ENCODE data around the gene WDFY4.

Gene WDFY4

DNA sequence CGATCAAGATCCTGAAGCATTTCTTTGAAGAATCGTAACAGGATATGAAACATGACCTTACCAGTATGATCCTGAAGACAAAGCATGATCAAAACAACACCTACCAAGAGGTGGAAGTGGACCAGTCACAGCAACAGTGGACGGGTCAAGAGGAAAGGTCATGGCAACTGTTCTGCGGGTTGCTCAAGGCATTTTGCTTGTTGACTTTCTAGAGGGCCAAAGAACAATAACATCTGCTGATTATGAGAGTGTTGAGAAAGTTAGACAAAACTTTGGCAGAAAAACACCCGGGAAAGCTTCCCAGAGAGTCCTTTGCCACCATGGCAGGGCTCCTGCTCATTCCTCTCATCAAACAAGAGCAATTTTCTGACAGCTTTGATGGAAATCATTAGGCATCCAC, 320.6 kb downstream of the WDFY4 start:
- in situ Hi-C loops (cut with MboI; ENCODE audit: low sequenced_read_pairs) = no loop called here

DNA sequence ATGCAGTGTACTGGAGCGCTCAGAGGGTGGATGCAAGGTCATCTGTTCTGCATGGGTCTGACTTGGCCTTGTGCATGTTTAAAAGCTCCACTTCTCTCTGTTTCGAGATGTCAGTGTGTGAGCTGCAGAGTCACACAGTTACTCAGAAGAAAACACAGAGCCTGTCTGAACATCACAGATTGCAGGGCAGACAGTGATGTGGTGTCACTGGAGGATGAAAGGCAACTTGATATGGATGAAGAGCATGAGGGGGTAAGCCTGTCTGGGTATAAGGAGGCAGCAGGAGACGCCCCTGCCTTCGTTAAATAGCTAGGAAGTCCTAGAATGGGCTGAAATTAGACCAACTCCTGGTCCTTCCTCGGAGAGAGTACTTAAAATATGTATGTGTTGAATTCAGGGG, 322.5 kb downstream of the WDFY4 start:
- in situ Hi-C loops (cut with MboI; ENCODE audit: low sequenced_read_pairs) = no loop called here

DNA sequence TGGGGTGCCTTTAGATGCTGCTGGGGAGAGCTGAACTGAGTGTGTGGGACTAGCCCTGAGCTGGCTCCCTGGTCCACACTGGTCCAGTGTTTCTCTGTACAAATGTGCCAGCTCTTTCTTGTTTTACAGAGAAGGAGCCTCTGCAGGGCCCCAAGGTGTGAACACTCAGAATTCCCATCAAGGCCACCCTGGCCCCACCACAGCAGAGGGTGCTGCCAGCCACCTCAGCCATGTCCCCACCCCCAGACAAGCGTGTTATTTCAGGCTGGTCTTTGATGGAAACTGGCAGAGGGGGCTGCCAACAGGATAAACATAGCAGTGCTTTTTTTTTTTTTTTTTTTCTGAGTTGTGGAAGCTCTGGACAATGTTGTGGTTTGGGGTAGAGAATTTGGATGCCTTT, 323.4 kb downstream of the WDFY4 start:
- in situ Hi-C loops (cut with MboI; ENCODE audit: low sequenced_read_pairs) = no loop called here

DNA sequence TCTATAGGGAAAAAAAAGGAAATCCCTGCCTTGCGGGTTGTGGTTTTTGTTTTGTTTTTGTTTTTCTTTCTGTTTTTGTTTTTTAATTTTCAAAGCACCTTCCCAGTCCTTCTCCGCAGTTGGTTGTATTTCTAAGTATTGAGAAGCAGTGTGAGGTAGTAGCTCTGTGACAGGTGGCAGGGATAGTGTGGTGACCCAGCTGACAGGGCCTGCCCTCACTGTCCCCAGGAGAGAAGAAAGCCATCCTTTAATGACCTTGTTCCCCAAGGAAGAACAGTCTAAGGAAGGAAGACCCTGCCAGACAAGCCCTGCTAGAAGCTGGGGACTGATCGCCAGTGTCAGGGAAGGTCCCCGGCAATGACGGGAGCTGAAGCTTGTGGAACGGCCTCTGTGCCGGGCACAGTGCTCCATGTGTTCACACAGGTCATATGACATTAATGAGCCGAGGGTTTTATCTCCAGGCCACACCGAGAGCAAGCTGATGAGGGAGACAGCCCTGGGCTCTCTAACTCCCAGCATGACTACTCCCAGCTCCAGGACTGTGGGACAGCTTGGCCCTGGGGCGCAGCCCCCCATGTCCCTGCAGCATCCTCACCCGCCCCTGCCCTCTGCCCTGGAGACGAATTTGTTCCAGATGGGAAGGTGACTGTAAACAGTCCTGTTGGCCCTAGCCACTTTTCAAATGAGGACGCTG, 324.0 kb downstream of the WDFY4 start:
- in situ Hi-C loops (cut with MboI; ENCODE audit: low sequenced_read_pairs) = no loop called here

DNA sequence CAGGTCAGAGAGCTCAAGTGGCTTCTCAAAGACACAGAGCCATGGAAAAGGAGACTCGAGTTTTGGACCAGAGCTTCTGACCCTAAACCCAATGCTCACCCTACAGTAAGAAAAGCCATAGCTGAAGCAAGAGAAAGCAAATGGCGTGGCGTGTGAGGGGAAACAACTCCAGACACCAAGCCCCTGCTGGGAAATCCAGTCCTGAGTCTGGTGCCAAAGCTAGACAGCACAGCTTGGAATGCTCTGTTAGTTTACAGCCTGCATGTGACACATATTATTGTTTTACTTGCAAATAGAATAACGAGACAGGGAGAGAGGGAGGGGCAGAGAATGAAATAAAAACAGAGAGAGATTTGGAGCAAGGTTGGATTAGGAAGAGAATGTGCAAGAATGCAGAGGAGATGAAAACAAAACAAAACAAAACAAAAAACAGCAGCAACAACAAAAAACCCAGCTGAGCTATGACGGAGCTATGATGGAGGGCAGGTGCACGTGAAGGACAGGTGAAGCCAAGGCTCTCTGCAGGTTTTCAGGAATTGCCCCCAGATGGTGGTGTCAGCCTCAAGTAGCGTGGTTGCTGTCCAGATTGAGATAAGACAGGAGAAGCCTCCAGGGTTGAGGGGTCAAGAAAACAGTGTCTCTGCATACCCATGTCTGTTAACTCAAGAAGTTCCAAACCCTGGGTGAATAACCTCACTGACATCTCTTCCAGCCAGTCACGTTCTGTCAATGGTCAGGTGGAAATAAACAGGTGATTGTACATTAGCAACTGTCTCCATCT, 324.7 kb downstream of the WDFY4 start:
- in situ Hi-C loops (cut with MboI; ENCODE audit: low sequenced_read_pairs) = no loop called here

DNA sequence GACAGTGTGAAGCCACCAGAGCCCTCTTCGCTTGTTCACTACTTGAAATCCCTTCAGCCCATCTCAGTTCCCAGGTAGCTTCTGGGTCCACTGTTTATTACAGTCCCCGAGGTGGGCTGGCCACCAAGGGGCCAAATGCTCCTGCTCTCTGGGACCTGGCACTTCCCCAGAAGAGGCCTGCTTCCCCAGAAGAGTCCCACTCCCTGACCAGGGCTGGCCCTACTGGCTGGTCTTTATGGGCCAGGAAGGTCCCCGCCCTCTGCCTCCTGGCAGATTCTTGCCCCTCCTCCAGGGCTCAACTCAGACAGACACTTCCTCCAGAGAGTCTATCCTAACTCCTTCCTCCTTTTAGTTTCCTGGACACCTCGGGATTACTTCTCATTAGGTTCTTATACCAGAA, 325.6 kb downstream of the WDFY4 start:
- in situ Hi-C loops (cut with MboI; ENCODE audit: low sequenced_read_pairs) = no loop called here

DNA sequence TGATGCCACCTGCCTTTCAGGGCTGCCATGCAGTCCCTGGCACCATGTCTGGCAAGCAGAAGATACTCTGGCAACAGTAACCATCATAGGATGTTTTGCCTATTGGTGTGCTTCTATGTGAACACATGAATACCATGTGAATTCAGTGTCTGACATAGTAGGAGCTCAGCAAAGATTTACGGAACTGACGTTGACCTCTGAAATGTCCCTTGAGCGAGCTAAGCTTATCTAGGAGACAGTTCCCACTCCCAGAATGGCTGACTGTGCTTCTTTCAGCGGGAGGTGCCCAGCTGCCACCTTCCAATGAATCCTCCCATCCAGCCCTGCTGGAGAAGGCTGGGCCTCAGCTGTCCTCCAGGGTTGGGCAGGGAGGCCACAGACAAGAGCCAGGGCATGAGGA, 326.2 kb downstream of the WDFY4 start:
- in situ Hi-C loops (cut with MboI; ENCODE audit: low sequenced_read_pairs) = no loop called here

DNA sequence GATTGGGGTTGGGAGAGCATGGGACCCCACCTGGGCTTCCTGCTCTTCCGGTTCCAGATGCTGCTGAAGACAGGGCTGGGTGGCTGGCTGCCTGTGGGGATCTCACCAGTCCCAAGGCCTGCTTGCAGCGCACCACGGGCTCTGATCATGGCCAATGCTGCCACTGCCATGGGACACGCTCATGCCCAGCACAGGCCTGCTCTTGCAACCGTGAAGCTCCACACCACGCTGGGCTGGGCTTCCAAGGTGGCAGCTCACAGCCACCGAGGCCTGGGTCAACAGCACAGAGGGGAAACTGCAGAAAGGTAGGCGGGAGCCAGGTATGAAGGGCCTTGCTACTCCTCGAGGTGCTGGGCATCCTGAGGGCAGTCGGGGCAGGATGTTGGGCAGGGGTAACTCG, 327.1 kb downstream of the WDFY4 start:
- in situ Hi-C loops (cut with MboI; ENCODE audit: low sequenced_read_pairs) = no loop called here

DNA sequence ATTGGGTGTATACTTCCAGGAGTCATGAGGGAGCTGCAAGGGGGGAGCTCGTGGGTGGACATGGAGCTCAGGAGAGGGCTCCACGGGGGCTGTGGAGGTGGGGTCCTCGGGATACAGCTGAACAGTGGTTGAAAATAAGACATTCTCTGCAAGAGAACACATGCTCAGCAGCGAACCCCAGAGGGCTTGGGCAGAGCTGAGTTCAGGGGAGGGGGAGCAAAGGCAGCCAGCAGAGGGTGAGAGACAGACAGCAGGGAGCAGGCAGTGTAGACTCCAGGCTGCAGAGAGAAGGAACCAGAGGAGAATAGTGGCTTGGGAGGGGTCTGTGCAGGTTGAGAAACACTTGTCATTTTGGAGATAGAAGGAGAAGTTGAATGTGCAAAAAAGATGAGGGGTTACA, 327.9 kb downstream of the WDFY4 start:
- in situ Hi-C loops (cut with MboI; ENCODE audit: low sequenced_read_pairs) = no loop called here

DNA sequence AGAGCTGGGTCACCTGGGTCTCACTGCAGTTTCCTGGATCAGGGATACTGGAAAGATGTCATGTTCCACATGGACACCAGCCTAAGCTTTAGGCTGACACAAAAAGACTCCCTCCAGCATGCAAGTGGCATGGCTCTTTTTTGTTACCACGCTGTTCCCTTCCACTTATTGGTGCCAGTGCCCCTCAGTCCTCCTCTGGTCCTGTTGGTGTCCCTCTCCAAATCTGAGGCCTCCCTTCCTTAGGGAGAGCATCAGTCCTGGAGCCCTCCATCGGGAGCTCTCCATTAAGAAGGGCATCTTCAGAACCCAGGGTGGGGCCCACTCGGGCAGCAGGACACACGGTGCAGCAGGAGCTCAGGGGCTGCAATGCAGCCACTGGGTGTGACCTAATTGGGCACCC, 331.0 kb downstream of the WDFY4 start:
- in situ Hi-C loops (cut with MboI; ENCODE audit: low sequenced_read_pairs) = no loop called here

DNA sequence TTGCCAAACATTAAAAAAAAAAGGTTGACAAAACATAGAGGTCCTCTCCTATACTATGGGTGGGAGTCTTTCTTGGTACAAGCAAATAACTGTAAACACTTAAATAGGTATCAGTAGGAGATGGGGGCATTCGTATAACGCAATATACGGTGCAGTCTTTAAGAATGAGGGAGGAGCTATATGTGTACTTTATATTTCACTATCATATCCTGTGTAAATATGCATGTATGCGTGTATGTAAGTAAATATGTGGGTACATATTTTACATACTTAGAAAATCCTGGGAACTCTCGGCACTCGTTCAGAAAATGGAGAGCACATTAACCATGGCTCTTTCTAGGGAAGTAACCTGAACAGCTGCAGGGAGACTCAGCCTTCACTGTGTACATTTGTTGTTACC, 337.0 kb downstream of the WDFY4 start:
- in situ Hi-C loops (cut with MboI; ENCODE audit: low sequenced_read_pairs) = no loop called here

DNA sequence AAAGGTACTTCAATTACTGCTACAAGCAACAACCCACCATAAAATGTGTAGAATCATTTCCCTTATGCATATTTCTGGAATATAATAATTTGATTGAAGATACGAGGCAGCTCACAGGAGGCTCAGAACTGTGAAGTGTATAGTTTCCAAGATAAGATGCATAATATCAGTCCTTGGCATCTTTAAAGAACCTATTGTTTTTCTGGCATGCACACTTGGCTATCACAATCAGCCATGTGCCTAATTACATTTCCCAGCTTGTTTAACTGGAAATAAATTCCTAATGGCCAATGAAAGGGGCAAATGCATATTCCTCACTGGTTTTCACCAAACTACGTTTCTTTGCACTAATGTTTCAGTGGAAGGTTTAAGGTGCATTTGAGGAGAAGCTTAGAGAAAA, 338.4 kb downstream of the WDFY4 start:
- in situ Hi-C loops (cut with MboI; ENCODE audit: low sequenced_read_pairs) = no loop called here

DNA sequence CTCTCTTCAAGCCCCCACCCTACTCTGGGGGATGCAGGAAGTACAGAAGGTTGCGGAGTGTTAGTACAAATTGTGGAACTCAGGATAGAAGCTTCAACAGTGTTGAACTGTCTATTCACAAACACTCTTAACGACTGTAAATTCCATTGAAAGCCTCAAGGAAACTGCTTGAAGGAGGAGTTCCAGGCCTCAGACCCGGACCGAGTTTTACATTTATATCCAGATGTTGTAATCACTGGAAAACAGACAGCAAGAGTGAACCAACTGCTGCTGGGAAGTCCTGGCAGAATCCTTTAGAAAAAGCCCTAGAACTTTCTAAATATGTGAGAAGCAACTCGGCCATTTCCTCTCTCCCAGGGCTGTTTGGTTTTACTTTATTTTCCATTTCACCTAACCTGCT, 339.1 kb downstream of the WDFY4 start:
- in situ Hi-C loops (cut with MboI; ENCODE audit: low sequenced_read_pairs) = no loop called here

DNA sequence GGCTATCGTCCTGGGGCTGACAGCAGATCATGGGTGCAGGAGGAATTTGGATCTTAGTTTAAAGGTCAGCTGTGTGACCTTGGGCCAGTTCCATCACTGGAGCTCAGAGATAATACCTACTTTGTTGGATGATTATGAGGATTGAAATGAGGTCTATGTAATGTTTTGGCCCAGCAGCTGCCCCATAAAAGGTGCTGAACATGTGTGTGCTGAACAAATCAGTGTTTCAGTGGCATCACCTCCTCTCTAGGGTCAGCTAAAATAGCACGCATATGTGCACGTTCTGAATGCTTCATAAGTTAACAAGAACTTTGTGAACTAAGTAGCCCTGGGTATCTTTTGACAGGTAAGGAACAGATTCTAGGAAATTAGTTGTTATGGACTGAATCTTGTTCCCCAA, 339.8 kb downstream of the WDFY4 start:
- in situ Hi-C loops (cut with MboI; ENCODE audit: low sequenced_read_pairs) = no loop called here

DNA sequence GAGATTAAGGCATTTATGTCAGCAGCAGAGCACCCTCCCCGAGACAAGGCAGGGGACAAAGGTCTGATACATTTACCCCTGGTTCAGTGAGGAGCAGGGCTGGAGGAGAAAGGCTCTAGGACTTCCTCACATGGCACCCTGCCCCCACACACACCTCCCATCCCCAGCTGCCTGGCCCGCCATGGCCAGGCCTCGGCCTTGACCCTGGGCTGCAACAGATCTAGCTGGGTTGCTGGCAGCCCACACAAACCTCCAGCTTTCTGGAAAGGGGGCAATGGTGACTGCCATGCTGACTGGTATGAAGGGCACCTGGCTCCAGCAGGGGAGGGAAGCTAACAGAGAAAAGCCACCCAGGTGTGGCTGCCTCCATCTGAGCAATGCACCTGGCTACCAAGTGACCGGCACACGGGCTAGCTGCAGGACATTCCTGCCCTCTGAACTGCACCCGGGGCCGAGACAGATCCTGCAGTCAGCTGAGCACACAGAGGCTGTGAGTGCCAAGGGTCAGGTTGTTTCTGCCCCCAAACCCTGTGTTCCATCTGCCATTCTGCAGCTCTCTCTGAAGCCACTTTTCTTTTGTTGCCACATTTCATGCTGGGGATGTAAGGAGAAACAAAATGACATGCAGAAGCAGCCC, 340.8 kb downstream of the WDFY4 start:
- in situ Hi-C loops (cut with MboI; ENCODE audit: low sequenced_read_pairs) = no loop called here

DNA sequence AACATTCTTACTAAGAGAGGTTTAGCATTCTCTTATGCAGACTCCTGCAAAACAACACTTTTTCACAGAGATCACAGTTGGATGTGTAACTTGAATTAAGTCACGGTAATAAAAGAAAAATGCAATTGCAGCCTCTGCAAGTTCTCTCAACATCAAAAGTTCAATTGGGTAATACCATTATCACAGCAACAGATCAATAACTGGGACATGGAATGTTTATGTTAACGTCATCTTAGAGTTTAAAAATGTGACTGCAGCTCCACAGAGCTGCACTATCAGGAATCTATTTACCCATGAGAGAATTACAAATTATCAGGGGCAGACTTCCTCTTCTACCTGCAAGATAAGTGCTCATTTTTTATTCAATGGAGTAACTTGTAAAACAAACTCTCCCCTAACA, 344.0 kb downstream of the WDFY4 start:
- in situ Hi-C loops (cut with MboI; ENCODE audit: low sequenced_read_pairs) = no loop called here

DNA sequence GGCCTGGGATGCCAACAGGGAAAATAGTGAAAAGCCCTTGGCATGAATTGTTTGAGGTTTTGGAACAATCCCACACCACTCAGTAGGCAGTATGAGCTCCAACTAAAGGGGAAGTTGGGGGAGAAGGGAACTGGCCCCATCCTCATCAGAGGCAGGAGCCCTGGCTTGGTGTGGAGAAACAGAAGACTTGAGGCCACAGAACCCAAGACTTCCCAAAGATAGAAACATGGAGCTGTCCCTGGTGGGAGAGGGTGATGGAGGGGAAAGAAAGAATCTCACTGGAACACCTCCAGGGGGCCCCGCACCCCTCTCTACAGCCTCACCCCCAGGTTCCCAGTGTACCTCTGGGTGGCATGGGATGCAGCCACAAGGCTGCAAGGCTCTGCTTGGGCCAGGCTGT, 345.0 kb downstream of the WDFY4 start:
- in situ Hi-C loops (cut with MboI; ENCODE audit: low sequenced_read_pairs) = no loop called here
